SIG-M5 treated with dmso at 0.1 percent for 504 hours (cell line): ENCODE measurements around the gene TMPRSS11D.

Experiments used
- DNase-seq: peaks from one replicate; lab custom pipeline; 2025; ENCODE audit not compliant: unreplicated experiment; lab: John Stamatoyannopoulos, UW

TMPRSS11D gene

DNA sequence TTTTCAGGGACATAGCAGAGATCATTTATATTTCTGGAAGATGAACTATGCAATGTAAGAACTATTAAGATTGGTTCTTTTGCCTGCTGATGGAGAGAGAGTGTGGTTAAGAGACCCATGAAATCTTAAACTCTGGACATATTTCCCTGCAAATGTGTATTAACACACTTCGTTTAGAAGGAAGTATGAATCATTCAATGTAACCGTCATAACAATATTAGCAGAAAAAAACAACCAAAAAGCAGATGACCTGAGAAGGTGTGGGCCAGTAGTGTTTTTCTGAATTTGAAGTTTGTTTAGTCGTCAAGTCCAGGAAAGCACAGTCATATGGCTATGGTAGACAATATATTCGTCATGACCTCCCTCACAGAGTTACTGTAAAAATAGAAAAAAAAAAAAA is 2.5 kb upstream of the TMPRSS11D start:
- DNase-seq, result no peak

DNA sequence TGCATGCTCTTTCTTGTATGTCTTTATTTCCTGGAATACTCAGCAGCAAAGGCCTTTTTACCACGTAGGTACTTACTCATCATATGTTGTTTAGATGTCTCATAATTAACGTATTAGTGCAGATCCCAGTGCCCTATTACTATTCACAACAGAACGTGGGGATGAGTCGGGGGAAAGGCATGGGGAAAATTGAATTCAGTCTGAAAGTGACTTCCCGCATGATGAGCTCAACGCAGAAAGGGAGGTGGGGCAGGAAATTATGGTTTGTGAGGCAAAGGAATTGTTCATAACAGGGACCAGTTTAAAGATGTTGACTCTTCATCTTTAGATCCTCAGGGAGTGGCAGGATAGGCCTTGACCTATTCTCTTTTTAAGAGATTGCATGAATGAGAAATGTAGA is 2.0 kb upstream of the TMPRSS11D start:
- DNase-seq, result no peak

DNA sequence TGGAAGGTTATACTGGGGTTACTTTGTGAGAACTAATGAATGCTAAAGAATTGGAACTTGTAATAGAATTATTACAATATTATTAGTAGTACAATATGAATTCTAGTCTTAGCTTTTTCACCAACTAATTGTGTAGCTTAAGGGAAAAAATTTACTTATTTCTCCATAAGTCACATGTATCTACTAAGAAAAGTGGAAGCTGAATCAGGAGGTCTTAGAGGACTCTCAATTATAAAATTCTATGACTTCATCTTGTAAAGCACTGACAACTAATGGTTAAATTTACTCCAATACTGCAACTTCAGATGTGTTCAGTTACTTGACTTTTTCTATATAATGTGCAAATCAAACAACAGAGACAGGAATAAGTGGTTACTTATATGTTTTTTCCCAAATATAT is 899 bp upstream of the TMPRSS11D start:
- DNase-seq, result no peak

DNA sequence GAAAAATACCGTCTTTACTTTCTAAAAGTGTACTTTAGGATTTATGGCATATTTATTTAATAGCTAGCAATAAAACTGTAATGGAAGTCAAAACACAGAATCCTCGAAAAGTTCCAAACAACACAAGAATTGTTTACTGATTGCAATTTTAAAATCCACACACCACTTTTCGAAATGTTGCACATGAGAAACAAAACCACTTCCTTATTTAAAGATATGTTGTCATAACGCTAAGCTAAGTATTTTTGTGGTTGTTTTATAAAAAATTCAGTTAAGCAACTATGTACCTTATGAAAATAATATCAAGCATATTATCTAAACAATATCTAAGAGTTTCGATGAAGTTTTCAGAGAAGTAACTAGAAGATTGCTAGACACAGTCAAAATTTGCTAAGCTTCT is 344 bp downstream of the TMPRSS11D start:
- peak; percentile 3 for DNase-seq

DNA sequence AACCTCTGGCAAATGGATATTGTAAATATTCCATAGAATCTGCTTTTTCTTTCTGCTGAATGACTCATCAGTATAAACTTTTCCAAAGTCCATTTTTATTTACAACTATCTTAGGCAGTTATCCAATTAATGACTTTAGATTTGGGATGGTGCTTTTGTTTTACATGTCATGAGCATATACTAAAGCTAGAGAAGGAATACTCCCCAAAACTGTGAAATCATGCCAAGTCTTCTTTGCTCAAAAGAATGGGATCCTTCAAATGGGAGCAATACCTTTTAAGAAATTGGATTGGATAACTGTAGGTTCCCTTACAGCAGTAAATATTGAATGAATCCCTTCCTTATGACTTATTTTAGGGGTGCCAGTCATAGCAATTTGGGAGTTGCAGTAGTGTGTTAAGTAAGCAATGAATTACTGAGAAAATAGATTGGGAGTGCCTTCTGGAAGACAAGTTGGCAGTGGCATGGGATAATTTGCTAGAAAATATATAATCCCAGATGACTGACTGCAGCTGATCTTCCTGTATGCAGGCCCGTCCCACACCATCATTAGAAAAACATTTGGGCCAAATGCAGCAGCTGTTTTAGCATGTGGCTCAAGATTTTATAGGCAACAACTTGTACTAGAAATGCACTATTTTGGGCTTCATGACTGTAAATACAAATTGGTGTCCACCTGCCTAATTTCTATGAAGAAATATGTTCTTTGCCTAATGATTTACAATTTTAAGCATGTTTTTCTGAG is 2.8 kb downstream of the TMPRSS11D start:
- no peak for DNase-seq

DNA sequence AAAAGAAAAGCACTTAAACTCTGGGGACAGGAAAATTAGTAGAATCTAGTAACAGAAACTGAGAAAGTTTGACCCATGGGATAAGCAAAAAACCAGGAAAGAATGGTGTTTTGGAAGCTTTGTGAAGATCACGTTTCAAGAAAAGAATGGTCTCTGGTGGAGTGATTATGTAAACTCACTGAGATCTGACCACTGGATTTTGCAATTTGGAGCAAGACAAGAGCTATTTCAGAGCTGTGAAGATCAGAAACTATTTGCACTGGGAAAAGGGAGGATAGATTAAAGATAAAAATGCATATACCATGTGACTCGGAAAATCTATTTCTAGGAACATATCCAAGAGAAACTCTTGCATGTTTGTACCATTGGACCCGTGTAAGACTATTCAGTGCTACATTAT is 4.3 kb downstream of the TMPRSS11D start:
- no peak for DNase-seq

DNA sequence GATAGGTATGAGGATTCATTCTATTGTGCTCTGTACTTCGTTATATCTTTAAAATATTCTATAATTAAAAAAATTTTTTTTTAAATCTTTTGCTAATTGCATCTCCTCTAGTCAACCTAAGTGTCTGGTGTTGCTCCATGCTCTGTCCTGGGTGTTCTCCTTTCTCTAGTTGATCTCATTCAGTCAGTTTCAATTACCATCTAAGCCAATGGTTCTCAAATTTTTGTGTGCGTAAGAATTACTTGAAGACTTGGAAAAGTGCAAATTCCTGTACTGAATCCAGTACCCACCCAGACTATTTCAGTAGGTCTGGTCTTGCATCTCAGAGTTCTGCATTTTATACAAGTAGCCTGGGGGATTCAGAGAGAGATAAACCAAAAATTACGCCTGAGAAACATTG is 6.7 kb downstream of the TMPRSS11D start:
- no peak for DNase-seq

DNA sequence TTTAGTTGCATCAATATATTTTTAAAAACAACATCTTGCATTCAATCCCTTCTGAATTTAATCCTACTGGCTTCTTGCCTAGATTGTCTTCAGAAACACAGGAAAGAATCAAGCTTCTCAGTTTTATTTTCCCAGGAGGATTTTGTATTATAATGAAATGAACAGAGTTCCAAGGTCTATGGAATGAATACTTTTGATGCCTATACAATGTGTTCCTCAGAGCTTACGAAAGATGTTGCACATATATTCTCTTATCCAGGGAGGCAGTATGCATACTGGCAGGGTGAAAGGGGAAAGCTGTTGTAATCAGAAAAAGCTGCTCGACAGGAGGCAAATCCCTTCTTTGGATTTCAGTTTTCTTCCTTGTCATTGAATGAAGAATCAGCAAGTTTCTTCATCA is 8.8 kb downstream of the TMPRSS11D start:
- DNase-seq, result no peak

DNA sequence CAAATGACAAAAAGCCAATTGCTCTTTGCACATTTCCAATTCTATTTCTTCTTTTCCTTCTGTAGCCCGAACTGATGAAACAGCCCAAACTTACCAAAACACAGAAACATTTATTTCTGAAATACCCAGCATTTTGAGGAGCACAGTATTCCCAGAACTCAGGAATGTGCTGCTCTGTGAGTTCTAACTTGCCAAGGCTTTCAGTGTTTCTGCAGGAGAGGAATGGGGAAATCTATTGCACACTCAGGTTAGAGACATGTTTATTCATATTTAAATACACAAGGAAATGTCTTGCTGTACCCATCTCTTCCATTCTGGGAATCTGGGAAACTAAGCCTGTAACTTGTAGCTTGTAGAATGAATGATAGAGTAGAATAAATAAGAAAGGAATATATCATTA is 10.7 kb downstream of the TMPRSS11D start:
- no peak for DNase-seq

DNA sequence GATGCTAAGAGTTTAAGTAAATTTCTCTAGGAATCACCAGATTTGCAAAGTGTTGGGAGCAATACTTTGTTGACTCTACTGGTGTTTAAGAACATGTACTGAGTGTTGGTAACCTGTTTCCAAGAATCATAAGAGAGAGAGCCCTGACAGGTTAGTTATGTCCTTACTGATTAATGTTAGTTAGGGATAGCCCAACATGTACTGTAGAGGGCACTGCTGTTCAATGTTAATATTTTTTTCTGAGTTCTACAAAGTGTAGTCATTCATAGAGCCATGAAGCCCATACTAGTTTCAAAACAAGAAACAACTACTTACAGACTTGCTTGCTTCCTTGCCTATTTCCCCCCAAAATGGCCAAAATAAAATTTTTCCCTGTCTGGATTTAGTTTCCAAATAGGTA is 11.9 kb downstream of the TMPRSS11D start:
- peak; percentile 34 for DNase-seq

DNA sequence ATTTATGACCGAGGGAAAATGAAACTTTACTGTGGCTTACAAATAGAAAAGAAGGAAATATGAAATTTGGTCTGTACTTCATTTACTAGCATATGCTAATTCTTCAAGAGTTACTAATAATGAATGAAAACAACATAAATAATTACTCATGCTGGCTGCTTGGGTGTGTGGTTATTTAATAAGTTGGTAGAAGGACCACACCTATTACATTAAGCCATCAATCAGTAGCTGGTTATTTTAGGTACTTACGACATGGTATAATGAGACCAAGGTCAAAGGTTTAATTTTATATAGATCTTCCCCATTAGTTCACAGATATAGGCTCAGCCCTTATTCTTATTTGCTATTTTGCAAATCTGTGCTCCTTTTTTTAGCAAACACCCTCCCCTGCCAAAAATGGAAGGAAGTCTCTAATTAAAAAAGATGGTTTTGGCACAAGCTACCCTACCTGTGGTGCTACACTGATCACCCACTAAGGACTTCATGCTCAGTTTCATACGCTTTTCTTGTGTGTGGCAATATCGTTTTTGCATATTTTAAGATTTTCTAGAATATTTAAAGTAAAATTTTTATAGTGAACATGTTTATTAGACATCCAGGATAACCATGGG is 14.1 kb downstream of the TMPRSS11D start:
- DNase-seq, result no peak

DNA sequence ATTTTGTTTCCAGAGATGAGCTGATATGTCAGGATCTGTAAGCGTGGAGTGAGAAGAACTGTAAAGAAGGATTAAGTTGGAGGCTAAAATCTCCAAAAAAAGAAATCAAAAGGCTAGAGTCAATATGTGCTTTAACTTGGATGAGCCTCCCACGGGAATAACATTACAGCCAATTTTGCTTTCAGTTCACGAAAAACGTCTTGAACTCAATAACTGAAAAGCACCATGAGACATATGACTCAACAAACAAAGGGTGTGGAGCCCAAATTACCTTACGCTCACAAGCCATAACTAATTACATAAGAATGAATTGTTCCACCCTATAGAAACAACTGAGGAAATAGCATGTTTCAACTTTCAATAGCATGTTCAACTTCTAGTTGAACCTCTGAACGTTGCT is 22.3 kb downstream of the TMPRSS11D start:
- DNase-seq, result no peak

DNA sequence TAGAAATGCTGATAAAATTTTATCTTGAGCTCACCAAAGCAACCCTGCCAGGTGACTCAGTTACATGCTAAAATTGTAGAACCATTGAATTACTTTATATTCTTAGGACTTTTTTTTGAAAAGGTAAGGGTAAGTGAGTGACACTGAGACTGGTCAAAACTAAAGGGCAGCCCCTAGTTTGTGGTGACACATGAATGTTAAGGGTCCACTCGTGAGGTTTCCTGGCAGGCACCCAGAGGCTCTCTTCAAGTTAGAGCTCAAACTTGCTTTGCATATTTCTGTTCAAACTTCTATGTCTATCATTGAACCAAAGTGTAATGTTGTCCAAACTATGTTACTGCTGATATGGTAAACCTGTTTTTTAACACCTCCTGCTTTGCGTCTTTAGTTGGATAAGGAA is 30.5 kb downstream of the TMPRSS11D start:
- no peak for DNase-seq

DNA sequence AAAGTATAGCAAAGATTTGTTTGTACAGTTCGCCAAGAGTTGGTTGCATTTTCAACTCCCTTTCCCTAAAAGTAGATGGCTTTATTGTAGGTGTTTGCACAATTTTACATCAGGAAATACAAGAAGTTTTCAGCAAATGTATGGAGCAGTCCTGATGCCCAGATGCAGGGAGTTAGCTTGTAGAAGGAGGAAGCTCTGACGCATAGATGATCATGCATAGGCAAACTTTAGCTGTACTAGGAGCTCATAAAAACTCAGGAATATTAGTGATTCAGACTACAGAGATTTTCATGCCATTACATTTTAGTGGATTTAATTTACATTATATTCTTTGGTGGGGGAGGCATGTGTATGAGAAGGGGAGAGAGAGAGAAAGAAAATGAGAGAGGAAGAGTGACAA is 62.9 kb downstream of the TMPRSS11D start:
- DNase-seq, result no peak

DNA sequence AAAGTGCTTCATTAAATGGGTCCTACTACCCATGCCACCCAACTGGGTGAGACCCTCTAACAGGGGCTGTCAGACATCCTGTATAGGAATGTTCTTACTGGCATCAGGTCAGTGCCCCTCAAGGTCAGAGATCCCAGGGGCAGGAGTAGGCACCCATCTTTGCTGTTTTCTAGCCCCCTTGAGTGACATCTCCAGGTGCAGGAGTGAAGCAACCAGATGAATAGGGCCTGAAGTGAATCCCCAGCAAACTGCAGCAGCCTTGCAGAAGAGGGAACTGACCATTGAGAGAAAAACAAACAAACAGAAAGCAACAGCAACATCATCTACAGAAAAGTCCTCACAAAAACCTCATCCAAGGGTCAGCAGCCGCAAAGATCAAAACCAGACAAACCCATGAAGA is 73.8 kb downstream of the TMPRSS11D start:
- no peak for DNase-seq

DNA sequence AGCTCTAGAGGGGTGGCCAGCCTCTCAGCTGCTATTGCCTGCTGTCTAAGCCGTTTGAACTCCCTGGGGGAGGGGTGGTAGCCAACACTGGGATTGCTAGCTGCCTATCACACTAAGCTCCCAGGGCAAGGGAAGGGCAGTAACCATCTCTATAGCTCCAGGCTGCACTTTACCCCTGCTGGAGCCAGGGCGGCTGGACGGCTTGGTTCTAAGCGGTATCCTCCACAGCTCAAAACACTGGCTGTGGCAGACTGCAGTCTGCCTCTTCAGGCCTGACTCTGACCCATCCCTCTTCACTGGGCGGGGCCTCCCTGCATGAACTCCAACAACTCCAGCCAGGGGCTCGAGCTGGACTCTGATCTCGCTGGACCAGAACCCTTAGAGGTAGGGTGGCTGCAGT is 74.3 kb downstream of the TMPRSS11D start:
- DNase-seq, result no peak

DNA sequence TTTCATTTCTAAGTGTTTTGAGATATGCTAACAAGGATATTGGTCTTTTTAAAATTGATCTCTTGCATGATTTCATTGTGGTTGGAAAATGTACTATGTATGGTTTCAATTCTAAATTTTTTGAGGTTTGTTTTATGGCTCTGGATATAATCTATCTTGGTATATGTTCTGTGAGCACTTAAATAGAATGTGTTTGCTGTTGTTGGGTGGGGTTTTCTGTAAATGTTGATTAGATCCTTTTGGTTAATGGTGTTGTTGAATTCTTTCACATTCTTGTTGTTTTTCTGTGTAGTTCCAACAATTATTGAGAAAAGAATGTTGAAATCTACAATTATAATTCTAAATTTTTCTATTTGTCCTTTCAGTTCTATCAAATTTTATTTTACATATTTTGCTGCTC is 87.0 kb downstream of the TMPRSS11D start:
- no peak for DNase-seq

DNA sequence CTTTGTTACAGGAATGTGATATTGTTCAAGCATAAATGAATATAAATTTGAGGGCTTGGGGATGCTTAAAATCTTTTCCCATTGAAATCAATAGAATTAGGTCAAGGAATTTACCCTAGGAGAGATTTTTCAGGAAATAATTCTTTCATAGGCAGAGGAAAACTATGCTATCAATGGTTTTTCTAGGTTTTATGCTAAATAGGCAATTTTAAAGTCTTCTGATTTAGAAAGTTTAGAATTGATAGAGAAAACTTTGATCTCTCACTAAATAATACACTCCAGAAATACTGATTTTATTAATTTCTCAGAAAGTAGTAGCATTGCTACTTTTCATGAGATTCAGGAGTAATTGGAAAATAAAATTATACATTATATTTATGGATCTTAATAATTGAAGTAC is 93.1 kb downstream of the TMPRSS11D start:
- no peak for DNase-seq

DNA sequence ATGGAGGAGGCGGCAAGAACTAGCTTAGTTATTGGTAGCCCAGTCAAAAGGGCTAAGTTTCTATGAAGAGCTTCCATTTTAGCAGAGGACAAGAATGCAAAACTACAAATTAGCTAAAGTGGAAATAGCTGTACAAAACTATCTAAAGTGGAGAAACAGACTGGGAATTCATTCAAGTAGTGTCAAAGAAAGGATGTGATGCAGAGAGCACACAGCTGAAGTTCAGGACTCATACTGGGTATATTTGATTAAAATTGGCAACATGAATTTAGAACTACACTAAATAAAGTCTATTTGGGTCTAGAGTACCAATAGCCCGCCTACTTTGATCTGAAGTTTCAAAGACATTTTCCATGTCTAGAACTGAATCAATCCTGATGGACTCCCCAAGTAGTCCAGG is 96.5 kb downstream of the TMPRSS11D start:
- no peak for DNase-seq

DNA sequence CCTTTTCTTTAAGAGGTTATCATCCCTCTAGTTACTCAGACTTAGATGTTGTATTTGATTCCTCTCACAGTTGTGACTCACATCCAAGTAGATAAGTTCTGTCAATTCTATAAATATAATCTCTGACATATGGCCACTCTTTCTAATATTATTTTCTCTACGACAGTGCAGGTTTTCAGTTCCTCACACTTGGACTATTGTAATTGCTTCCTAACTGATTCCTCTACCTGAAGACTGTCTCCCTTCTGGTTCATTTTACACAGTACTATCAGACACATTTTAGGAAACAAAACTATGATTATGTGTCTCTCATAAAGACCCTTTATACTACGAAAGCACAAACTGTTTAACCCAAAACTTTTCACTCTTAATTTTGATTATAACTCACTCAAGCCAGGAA is 98.3 kb downstream of the TMPRSS11D start:
- no peak for DNase-seq

DNA sequence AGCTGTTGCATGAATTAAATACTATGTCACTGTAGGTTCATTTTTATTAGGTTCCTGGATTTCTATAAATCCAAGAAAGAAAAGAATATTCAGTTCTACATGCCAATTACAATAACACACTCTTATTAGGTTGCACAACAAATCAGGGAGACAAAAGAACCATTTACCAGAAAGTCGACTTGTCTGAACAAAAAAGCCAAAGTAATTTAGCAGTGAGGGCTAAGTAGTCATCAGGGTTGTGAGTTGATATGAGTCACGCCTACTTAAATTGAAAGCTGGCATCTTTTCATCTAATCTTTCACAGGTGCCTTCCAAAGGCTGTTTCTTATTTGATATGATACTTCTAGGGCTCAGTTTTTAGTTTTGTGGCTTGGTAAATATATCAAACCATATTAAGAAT is 104.2 kb downstream of the TMPRSS11D start:
- no peak for DNase-seq

DNA sequence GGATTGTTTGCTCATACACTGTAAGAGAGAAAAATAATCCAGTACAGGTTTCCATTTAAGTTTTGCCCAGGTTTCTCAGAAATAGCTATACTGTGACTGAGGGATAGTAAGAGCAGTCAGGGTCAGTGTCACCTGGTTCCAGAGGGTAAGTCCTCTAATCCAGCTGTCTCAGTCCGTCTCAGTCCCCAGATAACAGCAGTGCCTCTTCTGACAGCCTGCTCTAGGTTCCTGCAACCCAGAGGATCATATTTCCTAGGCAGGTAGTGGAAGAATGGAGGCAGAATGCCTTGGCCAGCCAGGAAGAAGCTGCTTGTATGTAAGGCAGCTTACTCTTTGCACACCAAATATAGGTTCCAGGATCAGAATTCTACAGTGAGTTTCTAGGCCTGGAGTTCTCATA is 107.1 kb downstream of the TMPRSS11D start:
- DNase-seq, result no peak
